A549 (cell line): ENCODE measurements around the gene SECISBP2L. TPM values are rescaled to one million over a fixed set of nuclear protein-coding genes. Genes with fewer than 3 reads are reported as not detected.

Experiments used
- ATAC-seq, 2 experiments: fragments of 200-7000 bp in 1 of 2; fragments of >200 bp in 1 of 2; cut with Nextera tagmentation in 1 of 2; cut with Tn5 transposase in 1 of 2; 3 replicates each; pipeline versions ENCODE4 v1.8.0 to v1.9.1; 2018 to 2020; ENCODE audit warnings: mild to moderate bottlenecking in 1 of 2, moderate library complexity in 1 of 2
- CTCF ChIA-PET: fragments of 300-600 bp; sonication (Branson Sonifier 250); formaldehyde crosslinking; extraction: SDS; loops from one replicate; lab custom pipeline; 2021; ENCODE audit warnings: antibody characterized with exemption, inconsistent platforms; lab: Yijun Ruan, JAX
- POLR2A ChIA-PET: fragments of 350-600 bp; formaldehyde crosslinking; extraction: SDS; loops from one replicate; lab custom pipeline; 2021; ENCODE audit warnings: antibody characterized with exemption, inconsistent platforms; lab: Yijun Ruan, JAX
- DNase-seq, 2 experiments: peaks; one replicate each; pipeline versions ENCODE4 v3.0.0 to v3.0.0-alpha.2; 2011 to 2016; ENCODE audit warnings: low read depth in 1 of 2, low spot score in 1 of 2
- FAIRE-seq: peaks from 2 replicates; lab custom pipeline; 2011; peaks lifted over from hg19 to GRCh38; lab: Jason Lieb, UNC
- H3K27ac ChIP-seq, 2 experiments: fragments of >200 bp; sonication (Bioruptor Twin); formaldehyde crosslinking; 3 replicates each; pipeline ENCODE4 v1.5.1; 2016 to 2017
- H3K4me1 ChIP-seq: fragments of >200 bp; sonication (Bioruptor Twin); formaldehyde crosslinking; 3 replicates; pipeline ENCODE4 v1.6.1; 2016
- H3K4me2 ChIP-seq: fragments of >200 bp; sonication (Bioruptor Twin); formaldehyde crosslinking; 3 replicates; pipeline ENCODE4 v1.6.1; 2016
- H3K4me3 ChIP-seq: fragments of >200 bp; sonication (Bioruptor Twin); formaldehyde crosslinking; 3 replicates; pipeline ENCODE4 v1.5.1; 2016
- H3K9me3 ChIP-seq: fragments of >200 bp; sonication (Bioruptor Twin); formaldehyde crosslinking; 3 replicates; pipeline ENCODE4 v1.6.1; 2016
- BHLHE40 ChIP-seq: IDR thresholded peaks from 2 replicates; pipeline ENCODE4 v1.6.1; 2012; ENCODE audit warnings: low read depth, low read length, inconsistent platforms
- CBX8 ChIP-seq: fragments of 200-600 bp; sonication (generic); IDR thresholded peaks from 2 replicates; pipeline ENCODE4 v1.6.1; 2016
- EHF ChIP-seq: fragments of 250-450 bp; sonication (Bioruptor Pico); IDR thresholded peaks from 2 replicates; pipeline ENCODE4 v1.5.0; 2020; ENCODE audit warnings: mild to moderate bottlenecking
- FOSB ChIP-seq: fragments of 250-450 bp; sonication (Bioruptor Pico); IDR thresholded peaks from 2 replicates; pipeline ENCODE4 v1.5.0; 2020; ENCODE audit warnings: mild to moderate bottlenecking, moderate library complexity
- GATA3 ChIP-seq: IDR thresholded peaks from 2 replicates; pipeline ENCODE4 v1.6.1; 2012; ENCODE audit warnings: borderline replicate concordance
- HDAC2 ChIP-seq: fragments of 200-600 bp; sonication (generic); IDR thresholded peaks from 2 replicates; pipeline ENCODE4 v1.6.1; 2016
- HEYL ChIP-seq: fragments of 250-450 bp; sonication (Bioruptor Pico); IDR thresholded peaks from 2 replicates; pipeline ENCODE4 v1.8.0; 2021; ENCODE audit warnings: mild to moderate bottlenecking, moderate library complexity
- JUN ChIP-seq, 2 experiments: fragments of >200 bp; sonication (Bioruptor Twin); formaldehyde crosslinking; IDR thresholded peaks; 2 replicates in 1 of 2; 3 replicates in 1 of 2; pipeline ENCODE4 v1.6.1; 2016 to 2017
- JUNB ChIP-seq: fragments of >200 bp; sonication (Bioruptor Twin); formaldehyde crosslinking; IDR thresholded peaks from 2 replicates; pipeline ENCODE4 v1.6.1; 2016
- KDM1A ChIP-seq: fragments of 200-600 bp; sonication (generic); IDR thresholded peaks from 2 replicates; pipeline ENCODE4 v1.6.1; 2016; ENCODE audit warnings: low read depth, mild to moderate bottlenecking
- KDM5A ChIP-seq: fragments of 200-600 bp; sonication (generic); IDR thresholded peaks from 2 replicates; pipeline ENCODE4 v1.6.1; 2016; ENCODE audit warnings: antibody characterized with exemption, mild to moderate bottlenecking
- MAZ ChIP-seq: fragments of 150-350 bp; IDR thresholded peaks from 2 replicates; pipeline ENCODE4 v1.6.1; 2014; ENCODE audit warnings: antibody characterized with exemption, low read depth, low read length, borderline replicate concordance
- NR3C1 ChIP-seq: fragments of >200 bp; sonication (Bioruptor Twin); formaldehyde crosslinking; IDR thresholded peaks from 3 replicates; pipeline ENCODE4 v1.6.1; 2017
- RCOR1 ChIP-seq: fragments of 150-350 bp; IDR thresholded peaks from 2 replicates; pipeline ENCODE4 v1.6.1; 2014; ENCODE audit warnings: antibody characterized with exemption, low read length, low read depth
- SMC3 ChIP-seq: fragments of >200 bp; sonication (Bioruptor Twin); formaldehyde crosslinking; IDR thresholded peaks from 3 replicates; pipeline ENCODE4 v1.6.1; 2018; ENCODE audit warnings: inconsistent platforms
- TP53 ChIP-seq: fragments of 250-450 bp; sonication (Bioruptor Pico); IDR thresholded peaks from 2 replicates; pipeline ENCODE4 v1.5.0; 2021; ENCODE audit warnings: mild to moderate bottlenecking, moderate library complexity
- WGBS: methylation state at CpG from one replicate; pipeline ENCODE4 v1.1.6; 2017; ENCODE audit errors: missing lambda C conversion rate; 5-methylcytosine and 5-hydroxymethylcytosine counted together
- polyA plus RNA-seq, 4 experiments: library from polyadenylated mRNA; depleted of rRNA in 3 of 4; stranded (reverse); fragments of >200 nt; fragmentation: RNase III in 1 of 4; extraction: RNeasy Plus Mini Kit Qiagen cat#74134 plus additional on column Dnase treatment in 1 of 4; gene quantifications; 2 replicates in 3 of 4; 3 replicates in 1 of 4; pipeline ENCODE4 v1.2.3, GENCODE V29; 2011 to 2017
- TF ChIP-seq, protein P1 (sequence below): fragments of 250-450 bp; sonication (Bioruptor Pico); IDR thresholded peaks from 2 replicates; pipeline ENCODE4 v1.5.0; 2021; ENCODE audit warnings: mild to moderate bottlenecking, moderate library complexity, borderline replicate concordance
- TF ChIP-seq, protein P2 (sequence below): fragments of 450-650 bp; IDR thresholded peaks from 2 replicates; pipeline ENCODE4 v1.6.1; 2014; ENCODE audit warnings: antibody characterized with exemption
- TF ChIP-seq, protein P3 (sequence below): IDR thresholded peaks from 2 replicates; pipeline ENCODE4 v1.6.1; 2012
- TF ChIP-seq, protein P4 (sequence below): fragments of 250-450 bp; sonication (Bioruptor Pico); IDR thresholded peaks from 2 replicates; pipeline ENCODE4 v1.5.0; 2020; ENCODE audit warnings: low read depth, mild to moderate bottlenecking, moderate library complexity
- TF ChIP-seq, protein P5 (sequence below): fragments of >200 bp; sonication (Bioruptor Twin); formaldehyde crosslinking; IDR thresholded peaks from 2 replicates; pipeline ENCODE4 v1.6.1; 2016
- TF ChIP-seq, protein P6 (sequence below): fragments of >200 bp; sonication (Bioruptor Twin); formaldehyde crosslinking; IDR thresholded peaks from 3 replicates; pipeline ENCODE4 v1.5.1; 2016

SECISBP2L gene
- polyA plus RNA-seq, 2 of the 4 experiments (the other 2 are of a cell fraction) = 7.5 to 15.0 TPM

DNA sequence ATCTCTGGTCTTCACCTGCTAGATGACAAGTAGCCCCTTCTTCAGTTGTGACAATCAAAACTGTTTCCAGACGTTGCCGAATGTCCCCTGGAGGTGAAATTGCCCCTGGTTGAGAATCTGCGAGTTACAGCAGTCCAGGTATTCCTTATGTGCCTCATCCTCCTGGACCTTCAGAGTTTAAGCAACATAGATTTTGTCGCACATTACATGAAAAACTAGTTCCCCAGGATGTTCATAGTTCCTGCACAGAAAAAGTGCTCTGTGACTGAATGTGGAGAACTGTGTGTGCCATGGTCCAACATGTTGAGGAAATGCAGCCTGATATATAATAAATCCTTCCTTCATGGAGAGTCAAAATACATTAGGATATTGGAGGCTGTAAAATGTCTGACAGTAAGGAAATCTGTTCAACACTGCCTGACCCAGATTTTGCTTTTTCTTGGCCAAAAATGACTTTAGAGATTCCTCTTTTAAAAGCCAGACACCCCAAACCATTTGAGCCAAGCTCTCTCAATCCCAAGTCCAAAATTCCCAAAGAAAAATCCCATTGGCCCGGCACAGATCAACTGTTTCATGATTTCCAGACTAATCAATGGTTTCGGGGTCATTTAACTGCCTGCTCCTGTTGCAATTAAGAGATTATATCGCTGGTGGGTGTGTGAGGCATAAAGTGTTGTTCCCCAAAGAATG lies 62.1 kb downstream of the SECISBP2L start (continued):
- TF ChIP-seq HDAC2 = no peak
- TF ChIP-seq, all 56 proteins: peak for 0

DNA sequence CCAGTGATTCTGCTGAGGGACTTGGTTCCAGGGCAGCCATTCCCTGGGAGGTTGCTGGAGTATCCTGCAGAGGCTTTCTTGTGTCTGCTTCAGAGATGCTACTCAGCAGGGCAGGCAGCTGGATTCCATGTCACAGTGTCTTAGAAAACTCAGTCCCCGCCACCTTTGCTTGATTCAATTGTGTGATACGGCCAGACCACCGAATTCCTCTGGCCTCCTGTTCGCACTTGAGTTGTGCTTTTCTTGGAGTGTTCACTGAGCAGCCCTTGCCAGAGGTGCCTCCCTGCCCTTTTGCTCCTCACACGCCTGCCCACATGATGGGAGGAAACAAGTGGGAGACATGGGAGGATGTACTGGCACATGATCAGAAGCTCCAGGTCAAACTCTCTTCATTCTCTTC lies 62.9 kb downstream of the SECISBP2L start:
- Histone ChIP-seq H3K4me2 (no peak overlapping the region), H3K4me3 (no peak overlapping the region), H3K9me3 (no peaks in the 10 kb centered on the region), H3K27ac (no peak overlapping the region), H3K4me1 (no peaks in the 10 kb centered on the region)
- CTCF ChIA-PET = interaction anchor here (1.0 to 1.3 kb wide), 2 partner anchors 18 to 122 kb away, joined by 4 to 5 read pairs; no protein-coding TSS in a partner anchor
- no peak for FAIRE-seq
- POLR2A ChIA-PET = no interaction called here
- WGBS = 89% methylated on average over 4 of the region's 5 CpGs
- ATAC-seq = no peak
- no peak for TF ChIP-seq KDM5A
- TF ChIP-seq KDM1A = no peak
- TF ChIP-seq, protein P1, sequence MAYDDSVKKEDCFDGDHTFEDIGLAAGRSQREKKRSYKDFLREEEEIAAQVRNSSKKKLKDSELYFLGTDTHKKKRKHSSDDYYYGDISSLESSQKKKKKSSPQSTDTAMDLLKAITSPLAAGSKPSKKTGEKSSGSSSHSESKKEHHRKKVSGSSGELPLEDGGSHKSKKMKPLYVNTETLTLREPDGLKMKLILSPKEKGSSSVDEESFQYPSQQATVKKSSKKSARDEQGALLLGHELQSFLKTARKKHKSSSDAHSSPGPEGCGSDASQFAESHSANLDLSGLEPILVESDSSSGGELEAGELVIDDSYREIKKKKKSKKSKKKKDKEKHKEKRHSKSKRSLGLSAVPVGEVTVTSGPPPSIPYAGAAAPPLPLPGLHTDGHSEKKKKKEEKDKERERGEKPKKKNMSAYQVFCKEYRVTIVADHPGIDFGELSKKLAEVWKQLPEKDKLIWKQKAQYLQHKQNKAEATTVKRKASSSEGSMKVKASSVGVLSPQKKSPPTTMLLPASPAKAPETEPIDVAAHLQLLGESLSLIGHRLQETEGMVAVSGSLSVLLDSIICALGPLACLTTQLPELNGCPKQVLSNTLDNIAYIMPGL (CRISPR knock-in tag) = no peak
- TF ChIP-seq, protein P2, sequence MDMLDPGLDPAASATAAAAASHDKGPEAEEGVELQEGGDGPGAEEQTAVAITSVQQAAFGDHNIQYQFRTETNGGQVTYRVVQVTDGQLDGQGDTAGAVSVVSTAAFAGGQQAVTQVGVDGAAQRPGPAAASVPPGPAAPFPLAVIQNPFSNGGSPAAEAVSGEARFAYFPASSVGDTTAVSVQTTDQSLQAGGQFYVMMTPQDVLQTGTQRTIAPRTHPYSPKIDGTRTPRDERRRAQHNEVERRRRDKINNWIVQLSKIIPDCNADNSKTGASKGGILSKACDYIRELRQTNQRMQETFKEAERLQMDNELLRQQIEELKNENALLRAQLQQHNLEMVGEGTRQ = no peak
- TF ChIP-seq, protein P3, sequence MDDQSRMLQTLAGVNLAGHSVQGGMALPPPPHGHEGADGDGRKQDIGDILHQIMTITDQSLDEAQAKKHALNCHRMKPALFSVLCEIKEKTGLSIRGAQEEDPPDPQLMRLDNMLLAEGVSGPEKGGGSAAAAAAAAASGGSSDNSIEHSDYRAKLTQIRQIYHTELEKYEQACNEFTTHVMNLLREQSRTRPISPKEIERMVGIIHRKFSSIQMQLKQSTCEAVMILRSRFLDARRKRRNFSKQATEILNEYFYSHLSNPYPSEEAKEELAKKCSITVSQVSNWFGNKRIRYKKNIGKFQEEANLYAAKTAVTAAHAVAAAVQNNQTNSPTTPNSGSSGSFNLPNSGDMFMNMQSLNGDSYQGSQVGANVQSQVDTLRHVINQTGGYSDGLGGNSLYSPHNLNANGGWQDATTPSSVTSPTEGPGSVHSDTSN = no peak
- TF ChIP-seq HDAC2 = no peak
- TF ChIP-seq FOSB = no peak
- no peak for TF ChIP-seq SMC3
- TF ChIP-seq, protein P4, sequence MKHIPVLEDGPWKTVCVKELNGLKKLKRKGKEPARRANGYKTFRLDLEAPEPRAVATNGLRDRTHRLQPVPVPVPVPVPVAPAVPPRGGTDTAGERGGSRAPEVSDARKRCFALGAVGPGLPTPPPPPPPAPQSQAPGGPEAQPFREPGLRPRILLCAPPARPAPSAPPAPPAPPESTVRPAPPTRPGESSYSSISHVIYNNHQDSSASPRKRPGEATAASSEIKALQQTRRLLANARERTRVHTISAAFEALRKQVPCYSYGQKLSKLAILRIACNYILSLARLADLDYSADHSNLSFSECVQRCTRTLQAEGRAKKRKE (CRISPR knock-in tag) = no peak
- TF ChIP-seq BHLHE40 = no peak
- TF ChIP-seq, protein P5, sequence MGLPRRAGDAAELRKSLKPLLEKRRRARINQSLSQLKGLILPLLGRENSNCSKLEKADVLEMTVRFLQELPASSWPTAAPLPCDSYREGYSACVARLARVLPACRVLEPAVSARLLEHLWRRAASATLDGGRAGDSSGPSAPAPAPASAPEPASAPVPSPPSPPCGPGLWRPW = no peak
- TF ChIP-seq JUNB = no peak
- no peak for TF ChIP-seq EHF
- no peak for TF ChIP-seq MAZ
- TF ChIP-seq, protein P6, sequence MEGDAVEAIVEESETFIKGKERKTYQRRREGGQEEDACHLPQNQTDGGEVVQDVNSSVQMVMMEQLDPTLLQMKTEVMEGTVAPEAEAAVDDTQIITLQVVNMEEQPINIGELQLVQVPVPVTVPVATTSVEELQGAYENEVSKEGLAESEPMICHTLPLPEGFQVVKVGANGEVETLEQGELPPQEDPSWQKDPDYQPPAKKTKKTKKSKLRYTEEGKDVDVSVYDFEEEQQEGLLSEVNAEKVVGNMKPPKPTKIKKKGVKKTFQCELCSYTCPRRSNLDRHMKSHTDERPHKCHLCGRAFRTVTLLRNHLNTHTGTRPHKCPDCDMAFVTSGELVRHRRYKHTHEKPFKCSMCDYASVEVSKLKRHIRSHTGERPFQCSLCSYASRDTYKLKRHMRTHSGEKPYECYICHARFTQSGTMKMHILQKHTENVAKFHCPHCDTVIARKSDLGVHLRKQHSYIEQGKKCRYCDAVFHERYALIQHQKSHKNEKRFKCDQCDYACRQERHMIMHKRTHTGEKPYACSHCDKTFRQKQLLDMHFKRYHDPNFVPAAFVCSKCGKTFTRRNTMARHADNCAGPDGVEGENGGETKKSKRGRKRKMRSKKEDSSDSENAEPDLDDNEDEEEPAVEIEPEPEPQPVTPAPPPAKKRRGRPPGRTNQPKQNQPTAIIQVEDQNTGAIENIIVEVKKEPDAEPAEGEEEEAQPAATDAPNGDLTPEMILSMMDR = no peak
- no peak for DNase-seq

DNA sequence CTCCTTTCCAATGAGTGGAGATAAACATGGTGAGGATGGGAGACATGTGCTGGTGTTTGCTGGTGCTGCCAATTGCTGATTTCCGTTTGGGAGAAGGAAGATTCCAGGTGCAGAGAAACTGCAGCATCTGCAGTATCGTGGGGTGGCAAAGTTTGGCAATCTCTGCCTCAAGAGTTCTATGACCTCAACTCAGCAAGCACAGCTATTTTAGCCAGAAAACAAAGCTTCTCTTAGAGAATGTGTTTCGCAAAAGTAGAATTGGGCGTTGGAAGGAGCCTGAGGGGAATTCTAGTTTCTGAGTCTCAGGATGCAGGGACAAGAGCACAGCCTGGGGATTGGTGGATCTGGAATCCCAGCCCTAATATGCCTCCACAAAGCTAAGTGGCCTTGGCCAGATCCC lies 64.3 kb downstream of the SECISBP2L start:
- no peak for ATAC-seq
- no peak for DNase-seq
- POLR2A ChIA-PET = no interaction called here
- WGBS = 53% methylated on average over 4 of the region's 4 CpGs
- no peak for FAIRE-seq
- Histone ChIP-seq H3K4me2 (no peak overlapping the region), H3K4me3 (no peak overlapping the region), H3K9me3 (no peaks in the 10 kb centered on the region), H3K4me1 (no peaks in the 10 kb centered on the region), H3K27ac (no peak overlapping the region)
- CTCF ChIA-PET = interaction anchor here (1.3 kb wide), 1 partner anchor 17 kb away, joined by 4 read pairs; no protein-coding TSS in a partner anchor
- TF ChIP-seq TP53 (CRISPR knock-in tag) = no peak
- TF ChIP-seq GATA3 = no peak
- TF ChIP-seq CBX8 = no peak
- no peak for TF ChIP-seq RCOR1
- TF ChIP-seq HDAC2 = no peak
- TF ChIP-seq NR3C1 = no peak
- no peak for TF ChIP-seq JUN (IDR thresholded peaks at IDR 0.05)
- no peak for TF ChIP-seq HEYL (CRISPR knock-in tag)
- TF ChIP-seq BHLHE40 = no peak
- TF ChIP-seq, protein P6 = no peak
